HG02763 (cell line): ENCODE data around the gene SLC30A4.
"Not testable (repeated sequence)": the region's sequence is repeated elsewhere in the genome, so short reads cannot be mapped to it uniquely, and the experiment has no call there.

Experiments
- ATAC-seq: cut with Tn5 transposase; IDR thresholded peaks from one replicate; pipeline ENCODE4 v1.9.1; 2021; ENCODE audit warnings: mild to moderate bottlenecking, moderate library complexity; ENCODE audit not compliant: unreplicated experiment

SLC30A4 gene

DNA sequence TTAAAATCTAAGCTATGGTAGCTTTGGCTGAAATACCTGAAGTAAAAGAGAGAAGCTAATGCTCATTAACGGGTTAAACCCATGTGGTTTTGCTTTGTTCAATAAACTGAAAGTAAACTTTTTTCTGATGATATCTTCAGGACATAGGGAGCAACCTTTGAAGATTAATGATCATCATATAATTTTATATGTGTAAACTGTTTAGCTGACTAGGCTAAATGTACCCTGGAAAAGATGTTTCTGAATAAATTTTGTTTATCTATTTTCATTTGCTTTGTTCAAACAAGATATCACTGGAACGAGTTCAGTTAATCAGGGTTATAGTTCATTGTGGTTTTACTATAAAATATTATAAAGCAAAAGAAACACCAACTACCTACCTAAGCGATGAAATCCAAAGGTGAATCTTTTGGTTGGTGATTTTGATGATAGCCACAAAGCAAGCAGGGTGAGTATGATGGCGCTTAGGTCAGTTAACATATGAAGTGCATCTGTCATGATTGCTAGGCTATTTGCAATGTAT is 11.7 kb downstream of the SLC30A4 start:
- ATAC-seq: no peak

DNA sequence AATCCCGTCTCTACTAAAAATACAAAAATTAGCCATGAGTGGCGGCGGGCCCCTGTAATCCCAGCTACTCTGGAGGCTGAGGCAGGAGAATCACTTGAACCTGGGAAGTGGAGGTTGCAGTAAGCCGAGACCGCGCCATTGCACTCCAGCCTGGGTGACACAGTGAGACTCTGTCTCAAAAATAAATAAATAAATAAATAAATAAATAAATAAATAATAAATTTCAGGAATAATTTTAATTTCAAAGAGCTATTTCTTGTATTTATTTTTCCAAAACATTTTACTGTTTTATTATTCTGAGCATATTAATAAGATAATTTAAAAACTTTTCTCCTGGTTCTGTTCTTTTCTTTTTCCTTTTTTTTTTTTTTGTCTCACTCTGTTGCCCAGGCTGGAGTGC is 15.4 kb downstream of the SLC30A4 start:
- not testable (repeated sequence) for ATAC-seq

DNA sequence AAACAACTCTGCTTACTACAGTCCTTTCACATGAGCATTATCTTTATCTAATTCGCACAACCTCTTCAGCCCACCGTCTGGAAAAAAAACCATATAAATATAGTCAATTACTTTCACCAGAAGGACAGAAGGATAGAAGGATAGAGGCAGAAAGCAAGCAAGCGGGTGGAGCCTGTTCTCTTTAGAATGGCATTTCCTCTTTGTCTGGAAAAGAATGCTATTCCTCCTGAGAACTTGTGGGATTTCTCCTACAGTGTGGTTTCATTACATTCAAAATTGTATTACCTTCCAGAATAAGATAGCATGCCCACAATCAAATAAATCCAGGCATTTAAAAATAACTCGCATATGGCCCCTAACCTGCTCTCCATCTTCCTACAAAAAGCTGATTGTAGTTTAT is 23.1 kb downstream of the SLC30A4 start:
- ATAC-seq: no peak

DNA sequence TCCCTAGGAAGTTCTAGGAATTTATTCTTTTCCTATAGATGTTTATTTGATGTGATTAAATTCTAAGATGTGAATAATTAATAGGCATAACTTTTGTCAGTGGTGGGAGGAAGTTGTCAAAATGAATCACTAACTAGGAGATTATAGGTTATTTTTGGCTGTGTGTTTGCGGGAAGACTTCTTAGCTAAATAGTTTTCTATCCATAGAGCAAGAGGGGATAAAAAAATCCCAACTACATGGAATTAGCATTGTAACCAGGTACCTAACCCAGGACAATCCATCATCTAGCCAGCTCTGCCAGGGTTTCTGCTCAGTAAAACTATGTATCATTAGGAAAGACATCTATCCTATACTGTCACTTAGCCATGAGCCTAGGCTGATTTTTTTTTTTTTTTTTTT is 23.9 kb downstream of the SLC30A4 start:
- ATAC-seq: no peak

DNA sequence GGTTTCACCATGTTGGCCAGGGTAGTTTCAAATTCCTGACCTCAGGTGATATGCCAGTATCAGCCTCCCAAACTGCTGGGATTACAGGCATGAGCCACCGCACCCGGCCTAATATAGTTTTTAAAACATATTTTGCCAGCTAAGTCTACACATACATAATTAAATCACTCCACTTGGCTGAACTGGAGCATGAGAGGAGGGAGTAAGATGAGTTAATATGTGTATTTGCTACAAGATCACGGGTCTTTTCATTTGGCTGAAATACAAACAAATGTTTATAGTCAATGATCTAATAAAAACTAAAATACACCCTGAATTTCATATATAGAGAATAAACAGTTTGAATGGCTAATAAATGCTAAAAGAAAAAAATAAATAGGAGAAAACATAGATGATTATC is 25.3 kb downstream of the SLC30A4 start:
- no peak for ATAC-seq

DNA sequence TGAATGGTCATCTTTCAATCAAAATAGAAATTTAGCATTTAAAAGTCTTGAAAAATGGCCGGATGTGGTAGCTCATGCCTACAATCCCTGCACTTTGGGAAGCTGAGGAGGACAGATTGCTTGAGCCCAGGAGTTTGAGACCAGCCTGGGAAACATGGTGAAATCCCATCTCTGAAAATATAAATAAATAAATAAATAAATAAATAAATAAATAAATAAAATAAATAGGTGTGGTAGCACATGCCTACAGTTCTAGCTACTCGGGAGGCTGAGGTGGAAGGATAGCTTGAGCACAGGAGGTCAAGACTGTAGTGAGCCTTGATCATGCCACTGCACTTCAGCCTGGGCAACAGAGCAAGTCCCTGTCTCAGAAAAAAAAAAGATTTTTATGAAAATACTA is 25.9 kb downstream of the SLC30A4 start:
- no peak for ATAC-seq

DNA sequence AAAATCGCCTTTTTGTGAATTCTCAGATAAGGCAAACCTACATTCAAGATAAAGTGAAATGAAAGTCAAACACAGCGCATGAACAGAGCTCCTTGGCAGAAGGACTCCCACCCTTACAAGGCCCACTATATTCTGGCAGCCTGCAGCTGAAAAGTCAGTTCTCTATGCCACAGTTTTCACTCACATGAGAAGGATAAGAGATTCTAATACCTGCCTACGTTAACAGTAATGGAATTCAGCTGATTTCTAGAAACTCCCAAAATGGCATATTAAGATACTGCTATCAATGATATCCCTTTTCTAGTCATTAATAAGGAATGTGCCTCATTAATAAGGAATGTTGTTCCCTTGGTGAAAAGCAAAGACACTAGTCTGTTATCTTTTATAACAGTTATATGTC is 27.0 kb downstream of the SLC30A4 start:
- no peak for ATAC-seq

DNA sequence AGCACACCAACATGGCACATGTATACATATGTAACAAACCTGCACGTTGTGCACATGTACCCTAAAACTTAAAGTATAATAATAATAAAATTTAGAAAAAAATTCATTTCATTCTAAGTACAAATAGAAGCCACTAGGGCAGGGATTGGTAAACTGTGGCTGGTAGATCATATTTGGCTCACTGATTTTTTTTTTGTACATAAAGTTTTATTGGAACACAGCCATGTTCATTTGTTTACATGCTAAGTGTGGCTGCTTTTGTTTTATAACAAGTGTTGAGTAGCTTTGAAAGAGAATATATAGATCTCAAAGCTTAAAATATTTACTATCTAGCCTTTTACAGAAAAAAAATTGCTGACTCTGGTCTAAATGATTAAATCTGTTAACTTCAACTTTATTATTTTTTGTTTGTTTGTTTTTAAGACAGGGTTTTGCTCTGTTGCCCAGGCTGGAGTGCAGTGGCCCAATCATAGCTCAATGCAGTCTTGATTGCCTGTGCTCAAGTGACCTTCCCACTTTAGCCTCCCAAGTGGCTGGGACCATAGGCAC is 32.8 kb downstream of the SLC30A4 start:
- ATAC-seq: no peak

DNA sequence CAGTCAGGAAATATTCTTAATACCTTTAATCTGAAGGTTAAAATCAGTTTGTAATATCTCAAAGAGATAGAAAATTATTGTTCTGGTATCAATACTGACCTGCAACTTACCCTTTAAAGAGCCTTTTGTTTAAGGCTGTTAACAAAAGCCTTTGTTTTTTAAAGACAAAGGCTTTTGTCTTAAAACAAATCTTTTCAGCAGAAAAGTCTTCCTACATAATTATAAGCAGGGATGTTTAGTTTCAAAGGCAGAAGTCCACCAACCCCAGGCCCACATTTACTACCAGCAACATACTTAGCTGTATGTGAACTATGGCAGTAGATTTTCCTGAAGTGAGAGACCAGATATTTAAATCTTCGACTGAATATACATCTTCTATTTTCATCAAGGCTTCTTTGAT is 36.2 kb downstream of the SLC30A4 start:
- ATAC-seq: no peak

DNA sequence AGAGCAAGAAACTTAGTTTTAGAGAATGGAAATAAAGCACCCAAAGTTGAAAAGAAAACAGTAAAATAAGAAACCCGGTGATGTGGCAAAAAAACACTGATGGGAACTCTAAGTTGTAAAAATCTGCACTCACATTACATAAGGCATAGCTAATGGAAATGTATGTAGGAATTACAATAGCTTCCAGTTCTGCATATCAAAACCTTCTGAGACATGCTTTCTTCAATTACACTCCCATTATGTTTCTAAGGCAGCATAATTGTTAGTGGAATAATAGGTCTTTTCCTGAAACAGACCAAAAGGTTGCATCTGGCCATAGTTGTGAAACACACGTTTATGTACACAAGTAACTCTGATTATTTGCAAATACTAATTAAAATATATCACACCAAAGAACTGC is 41.4 kb downstream of the SLC30A4 start:
- no peak for ATAC-seq

DNA sequence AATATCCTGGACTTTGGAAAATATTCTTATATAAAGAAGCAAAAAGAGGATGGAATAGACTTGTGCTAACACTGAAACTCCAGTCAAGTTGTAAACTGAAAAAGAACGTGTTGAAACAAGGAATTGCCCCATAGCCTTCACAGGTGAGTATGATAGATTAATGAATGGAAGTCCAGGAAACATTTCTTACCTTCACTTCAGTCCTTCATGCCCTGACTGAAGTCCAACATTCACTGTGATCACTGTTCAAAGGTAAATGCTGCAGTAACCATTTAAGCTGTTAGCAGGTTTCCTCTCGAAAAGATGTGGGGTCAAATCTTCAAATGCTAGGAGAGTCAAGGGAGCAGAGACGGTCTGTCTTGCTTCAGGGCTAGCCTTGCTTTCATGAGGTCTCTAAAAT is 46.1 kb downstream of the SLC30A4 start:
- no peak for ATAC-seq

DNA sequence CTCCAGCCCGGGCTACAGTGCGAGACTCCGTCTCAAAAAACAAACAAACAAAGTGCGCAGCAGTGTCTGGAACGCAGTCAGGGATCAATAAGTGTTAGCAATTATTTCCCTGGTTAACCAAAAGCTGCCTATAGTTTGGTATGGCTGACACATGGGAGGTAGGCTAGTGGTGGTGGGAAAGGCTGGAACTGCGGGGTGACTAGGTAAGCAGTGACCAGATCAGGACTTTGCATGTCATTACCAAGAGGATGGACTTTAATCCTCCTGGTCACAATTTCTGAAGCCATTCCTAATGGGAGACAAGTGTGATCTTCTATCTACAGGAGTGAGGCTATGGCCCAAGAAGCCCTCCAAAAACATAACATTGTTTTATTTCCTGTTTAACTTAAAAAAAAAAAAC is 47.8 kb downstream of the SLC30A4 start:
- no peak for ATAC-seq

DNA sequence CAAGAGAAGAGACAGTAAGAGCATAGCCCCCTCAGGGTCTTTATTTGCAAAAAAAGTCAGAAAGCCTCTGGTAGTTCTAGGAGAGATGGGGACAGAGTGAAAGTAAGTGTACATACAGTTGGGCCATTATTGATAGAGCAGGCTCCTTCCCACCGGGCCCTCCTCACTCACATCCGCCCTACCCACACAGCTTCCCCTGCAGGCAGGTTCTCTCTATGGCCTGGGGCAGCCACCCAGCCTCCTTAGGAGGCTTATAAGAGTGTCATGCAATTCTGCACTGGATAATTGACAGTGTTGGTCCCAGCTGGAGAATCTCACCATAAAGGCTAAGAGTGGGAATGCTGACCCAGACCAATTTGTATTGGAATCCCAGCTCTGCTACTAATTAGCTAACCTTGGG is 49.5 kb downstream of the SLC30A4 start:
- no peak for ATAC-seq

DNA sequence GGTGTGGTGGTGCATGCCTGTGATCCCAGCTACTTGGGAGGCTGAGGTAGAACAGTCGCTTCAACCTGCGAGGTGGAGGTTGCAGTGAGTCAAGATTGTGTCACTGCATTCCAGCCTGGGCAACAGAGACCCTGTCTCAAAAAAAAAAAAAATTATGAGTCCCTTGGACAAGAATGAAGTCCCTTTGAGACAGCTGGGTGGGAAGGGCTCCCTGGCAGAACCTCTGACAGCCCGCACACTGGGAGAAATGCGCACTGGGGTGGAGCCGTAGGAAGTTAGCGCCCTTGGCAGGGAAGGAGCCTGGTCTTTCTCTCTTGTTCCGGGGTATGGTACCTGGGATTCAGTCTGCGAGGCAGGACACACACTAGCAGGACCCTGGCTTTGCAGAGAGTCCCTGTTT is 51.4 kb downstream of the SLC30A4 start:
- no peak for ATAC-seq

DNA sequence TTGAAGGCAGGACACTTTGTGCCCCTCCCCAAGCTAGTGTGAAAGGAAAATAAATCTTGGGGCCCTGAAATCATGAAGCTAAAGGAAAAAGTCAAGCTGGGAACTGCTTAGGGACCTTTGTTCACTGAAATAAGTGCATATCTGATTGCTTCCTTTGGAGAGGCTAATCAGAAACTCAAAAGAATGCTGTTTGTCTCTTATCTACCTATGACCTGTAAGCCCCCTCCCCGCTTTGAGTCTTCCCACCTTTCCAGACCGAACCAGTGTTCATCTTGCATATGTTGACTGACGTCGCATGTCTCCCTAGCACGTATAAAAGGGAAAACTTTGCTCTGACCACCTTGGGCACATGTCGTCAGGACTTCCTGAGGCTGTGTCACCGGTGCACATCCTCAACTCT is 53.1 kb downstream of the SLC30A4 start:
- ATAC-seq: no peak

DNA sequence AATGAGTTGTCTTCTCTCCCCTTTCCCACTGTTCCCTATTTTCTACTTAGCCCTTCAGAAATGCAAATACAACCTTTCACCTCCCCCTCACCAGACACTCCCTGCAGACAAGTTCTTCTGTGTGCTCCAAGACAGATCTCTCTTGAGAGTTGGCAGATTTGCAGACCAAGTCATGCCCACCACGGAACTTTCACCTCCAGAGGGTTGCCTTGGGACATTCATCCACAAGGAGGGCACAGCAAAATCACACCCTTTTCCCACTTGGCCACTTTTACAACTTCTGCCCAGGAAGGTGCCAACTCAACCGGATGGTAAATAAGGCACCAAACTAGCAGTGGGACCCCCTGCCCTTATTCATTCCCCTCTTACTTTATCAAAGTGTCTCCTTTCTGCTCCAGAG is 53.5 kb downstream of the SLC30A4 start:
- no peak for ATAC-seq

DNA sequence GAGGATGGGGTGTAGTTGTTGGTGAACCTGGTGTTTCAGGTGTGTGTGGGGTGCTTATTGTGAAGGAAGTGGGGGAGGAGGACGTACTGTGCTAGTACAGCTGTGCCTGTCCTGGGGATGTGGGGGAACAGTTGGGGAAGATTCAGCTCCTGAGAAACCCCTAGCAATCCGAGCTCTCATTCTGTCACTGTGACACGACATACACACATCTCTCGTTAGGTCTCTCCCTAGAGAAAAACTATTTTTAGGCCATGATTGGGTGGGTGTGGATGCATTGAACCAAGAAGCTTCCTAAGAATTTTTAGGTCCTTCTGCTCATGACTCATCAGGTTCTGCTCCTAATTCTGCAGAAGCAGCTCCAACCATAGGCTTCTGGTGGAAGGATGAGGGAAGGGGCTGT is 54.3 kb downstream of the SLC30A4 start:
- ATAC-seq: no peak

DNA sequence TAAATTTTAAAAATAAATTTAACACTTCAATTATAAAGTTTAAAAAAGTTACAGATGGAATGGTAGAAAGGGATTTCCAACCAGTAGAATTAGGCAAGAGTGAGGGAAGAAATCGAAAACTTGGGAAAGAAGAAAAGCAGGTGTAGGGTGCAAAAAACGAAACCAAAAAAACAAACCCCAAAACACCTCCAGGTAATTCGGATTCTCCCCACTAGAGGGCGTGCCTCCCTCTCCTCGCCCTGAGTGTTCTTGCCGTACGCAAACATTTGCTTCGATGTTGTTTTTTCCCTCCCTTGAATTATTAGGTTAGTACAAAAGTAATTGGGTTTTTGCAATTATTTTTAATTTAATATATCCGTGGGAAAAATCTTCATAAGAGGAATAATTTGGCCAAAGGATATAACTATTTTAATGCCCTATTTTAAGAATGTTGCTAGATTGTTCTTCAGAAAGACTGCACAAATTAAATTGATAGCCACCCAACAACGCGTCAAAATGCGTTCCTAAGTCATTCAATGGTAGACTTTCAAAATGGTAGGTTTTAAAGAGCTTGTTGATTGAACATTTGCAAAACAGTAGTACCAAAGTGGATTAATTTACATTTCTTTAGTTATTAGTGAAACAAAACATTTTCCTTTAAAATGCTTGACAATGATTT is 63.7 kb downstream of the SLC30A4 start:
- no peak for ATAC-seq

DNA sequence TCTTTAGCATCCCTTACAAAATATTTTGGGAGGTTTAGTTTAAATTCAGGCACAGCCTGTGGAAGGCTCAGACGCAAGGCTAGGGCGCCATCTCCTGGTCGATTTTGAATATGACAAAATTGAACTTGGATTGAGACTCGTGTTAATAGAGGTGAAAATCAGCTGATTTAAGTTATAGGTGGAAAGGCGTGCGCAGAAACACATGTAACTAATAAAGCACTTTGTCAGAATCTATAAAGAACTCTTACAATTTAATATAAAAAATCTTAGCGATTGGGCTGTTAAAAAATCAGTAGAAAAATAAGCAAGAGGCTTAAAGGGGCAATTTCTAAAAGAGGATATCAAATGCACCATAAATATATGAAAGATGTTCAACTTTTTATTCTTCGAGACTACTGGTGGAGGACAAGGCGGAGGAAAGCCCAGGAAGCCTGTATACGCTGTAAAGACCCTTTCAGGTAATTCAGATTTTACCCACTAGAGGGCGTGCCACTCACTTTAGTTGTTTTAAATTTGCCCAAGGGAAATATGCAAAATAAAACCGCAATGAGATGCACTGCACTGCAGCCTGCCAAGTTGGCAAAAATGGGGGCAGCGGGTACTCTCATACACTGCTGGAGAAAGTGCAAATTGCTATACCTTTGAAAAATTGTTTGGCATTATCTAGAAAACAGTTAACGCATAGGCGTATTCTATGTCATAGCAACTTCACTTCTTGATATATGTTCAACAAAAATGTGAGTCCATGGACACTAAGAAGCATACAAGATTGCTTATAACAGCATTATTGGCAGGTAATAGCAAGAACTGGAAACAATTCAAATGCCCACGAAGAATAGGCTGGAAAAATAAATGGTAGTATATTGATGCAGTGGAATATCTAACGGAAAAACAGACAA is 64.7 kb downstream of the SLC30A4 start:
- ATAC-seq: peak; percentile 44

DNA sequence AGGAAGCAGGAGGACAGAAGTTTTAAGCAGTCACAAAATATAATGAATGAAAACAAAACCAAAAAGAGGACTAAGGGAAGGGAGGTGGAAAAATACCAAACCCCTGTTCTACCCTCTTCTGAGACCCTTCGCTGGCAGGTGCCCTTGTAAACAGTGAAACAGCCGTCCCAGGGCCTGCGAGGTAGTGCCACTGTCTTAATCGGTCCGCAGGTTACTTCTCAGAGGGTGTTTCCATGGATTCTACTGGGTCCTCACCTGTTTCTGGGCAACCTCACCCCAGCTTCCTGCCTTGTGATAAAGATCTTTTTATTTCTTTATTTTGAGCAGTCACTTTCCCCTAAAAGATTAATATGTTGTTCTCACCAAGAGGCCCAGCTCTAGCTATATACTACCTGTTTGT is 65.3 kb downstream of the SLC30A4 start:
- ATAC-seq: no peak

DNA sequence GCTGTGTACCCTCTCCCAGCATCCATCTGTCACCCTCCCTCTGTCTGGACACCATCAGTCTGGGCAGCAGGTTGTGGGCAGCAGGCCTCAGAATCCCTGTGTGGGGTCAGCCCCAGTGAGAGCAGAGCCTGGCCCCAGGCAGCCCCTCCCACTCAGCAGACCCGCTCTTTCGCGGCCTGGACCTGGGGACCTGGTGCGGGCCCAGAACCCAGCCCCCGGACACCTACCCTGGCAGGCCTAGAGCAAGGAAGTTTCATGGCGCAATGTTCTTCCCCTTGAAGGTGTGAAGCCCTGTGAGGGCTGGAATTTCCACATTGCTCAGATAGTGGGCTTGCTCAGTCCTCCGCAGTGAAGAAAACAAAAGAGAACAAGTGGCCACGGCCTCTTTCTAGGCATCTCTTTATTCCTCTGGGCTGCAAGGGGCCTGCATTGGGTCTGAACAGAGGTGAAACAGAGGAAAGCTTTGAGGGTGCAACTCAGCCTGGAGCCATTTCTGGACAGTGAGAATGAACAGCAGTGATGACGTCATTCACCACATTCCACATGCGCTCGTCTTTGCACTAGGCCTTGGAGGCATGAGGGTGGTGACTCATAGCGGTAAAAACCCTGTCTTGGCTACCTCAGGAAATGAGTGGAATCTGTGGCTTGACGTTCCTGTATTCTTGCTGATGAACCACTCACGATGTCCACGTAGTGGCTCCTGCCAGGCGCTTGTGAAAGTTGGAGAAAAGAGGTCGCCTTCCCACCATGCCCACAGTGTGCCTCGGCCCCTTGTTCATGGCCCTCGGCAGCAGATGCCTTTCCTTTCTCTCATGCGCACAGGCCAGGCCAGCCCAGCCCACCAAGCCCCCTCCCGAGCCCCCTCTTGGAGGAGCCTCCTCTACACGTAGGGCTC is 66.1 kb downstream of the SLC30A4 start:
- no peak for ATAC-seq
